Left ventricle myocardium inferior (tissue), 1 donor: ENCODE results near the gene SASH1. TPM values are rescaled to one million over a fixed set of nuclear protein-coding genes. Genes with fewer than 3 reads are reported as not detected.

Experiments used
- DNase-seq: peaks from one replicate; pipeline ENCODE4 v3.0.0-alpha.2; 2020
- H3K27ac ChIP-seq: fragments of 200-600 bp; replicated peaks from 2 replicates; pipeline ENCODE4 v1.8.0; 2021
- H3K27me3 ChIP-seq: fragments of 200-600 bp; 2 replicates; pipeline ENCODE4 v1.8.0; 2021; ENCODE audit warnings: low read depth
- H3K36me3 ChIP-seq: fragments of 200-600 bp; 2 replicates; pipeline ENCODE4 v1.8.0; 2021
- H3K4me1 ChIP-seq: fragments of 200-600 bp; 2 replicates; pipeline ENCODE4 v1.8.0; 2021
- H3K4me3 ChIP-seq: fragments of 200-600 bp; 2 replicates; pipeline ENCODE4 v1.8.0; 2021; ENCODE audit warnings: mild to moderate bottlenecking, moderate library complexity
- H3K9me3 ChIP-seq: fragments of 200-600 bp; replicated peaks from 2 replicates; pipeline ENCODE4 v1.8.0; 2021
- CTCF ChIP-seq: fragments of 200-600 bp; IDR thresholded peaks from 2 replicates; pipeline ENCODE4 v1.8.0; 2021; ENCODE audit warnings: antibody characterized with exemption, mild to moderate bottlenecking, borderline replicate concordance
- intact Hi-C: fragments of 100-400 bp; cut with micrococcal nuclease; formaldehyde crosslinking; loops from one replicate; pipeline ENCODE4 v1.11.0; 2022
- total RNA-seq: library from RNA; stranded (reverse); fragmentation: NEBNext Ultra II Directional; extraction: Animal tissue kit (Norgen Biotek cat#: 25700); gene quantifications from one replicate; pipeline ENCODE4 v1.2.1, GENCODE V29; 2021
- donor health status: DM: no; HTN: yes; CAD: no; lungs with severe emphysema.

SASH1 gene
- total RNA-seq, 1 donor from 2014 or later, result 22.5 TPM

GRCh38 chr6:148329596-148330381, 12.8 kb upstream of the SASH1 start:
- Histone ChIP-seq H3K4me1 (peaks cover 18% of the 10 kb centered on the region), H3K4me3 (no peak overlapping the region), H3K9me3 (no peaks in the 10 kb centered on the region), H3K36me3 (no peaks in the 10 kb centered on the region), H3K27ac (peak overlapping the region; percentile 58), H3K27me3 (no peaks in the 10 kb centered on the region)
- no peak for TF ChIP-seq CTCF
- intact Hi-C loops, result no loop called here
- no peak for DNase-seq

GRCh38 chr6:148332088-148332487, 10.6 kb upstream of the SASH1 start:
- Histone ChIP-seq H3K27me3 (no peaks in the 10 kb centered on the region), H3K4me3 (no peak overlapping the region), H3K27ac (no peak overlapping the region), H3K36me3 (no peaks in the 10 kb centered on the region), H3K9me3 (no peaks in the 10 kb centered on the region), H3K4me1 (peaks cover 18% of the 10 kb centered on the region)
- DNase-seq, result no peak
- intact Hi-C loops, result no loop called here
- TF ChIP-seq CTCF, result no peak

- H3K27ac ChIP-seq, result no peak overlapping the region
- H3K36me3 ChIP-seq, result no peaks in the 10 kb centered on the region
- no peaks in the 10 kb centered on the region for H3K27me3 ChIP-seq
- TF ChIP-seq CTCF, result no peak
- H3K9me3 ChIP-seq, result no peaks in the 10 kb centered on the region
- no peak overlapping the region for H3K4me3 ChIP-seq
- H3K4me1 ChIP-seq, result peaks cover 4% of the 10 kb centered on the region
- DNase-seq, result no peak
- intact Hi-C loops, result no loop called here
These were observed 5.7 kb upstream of the SASH1 start for GRCh38 chr6:148336901-148337300.

- Histone ChIP-seq H3K4me3 (no peak overlapping the region), H3K36me3 (no peaks in the 10 kb centered on the region), H3K27ac (no peak overlapping the region), H3K27me3 (no peaks in the 10 kb centered on the region), H3K4me1 (peaks cover 25% of the 10 kb centered on the region), H3K9me3 (no peaks in the 10 kb centered on the region)
- intact Hi-C loops, result loop anchor here (10.0 kb wide), 1 partner anchor 125 kb away; no protein-coding TSS in a partner anchor
- no peak for DNase-seq
- TF ChIP-seq CTCF, result no peak
These were observed 2.9 kb upstream of the SASH1 start for GRCh38 chr6:148339766-148340165.

GRCh38 chr6:148340586-148341297, 1.9 kb upstream of the SASH1 start:
- H3K9me3 ChIP-seq, result no peaks in the 10 kb centered on the region
- H3K27ac ChIP-seq, result peak overlapping the region; percentile 95
- H3K27me3 ChIP-seq, result no peaks in the 10 kb centered on the region
- H3K36me3 ChIP-seq, result no peaks in the 10 kb centered on the region
- H3K4me1 ChIP-seq, result peaks cover 35% of the 10 kb centered on the region
- DNase-seq, result no peak
- H3K4me3 ChIP-seq, result no peak overlapping the region
- intact Hi-C loops, result loop anchor here (10.0 kb wide), 1 partner anchor 124 kb away; no protein-coding TSS in a partner anchor
- TF ChIP-seq CTCF, result no peak
